ENCODE data around the gene LGALS3BP.
"Not testable (repeated sequence)": the region's sequence is repeated elsewhere in the genome, so short reads cannot be mapped to it uniquely, and the experiment has no call there.

Gene LGALS3BP

DNA sequence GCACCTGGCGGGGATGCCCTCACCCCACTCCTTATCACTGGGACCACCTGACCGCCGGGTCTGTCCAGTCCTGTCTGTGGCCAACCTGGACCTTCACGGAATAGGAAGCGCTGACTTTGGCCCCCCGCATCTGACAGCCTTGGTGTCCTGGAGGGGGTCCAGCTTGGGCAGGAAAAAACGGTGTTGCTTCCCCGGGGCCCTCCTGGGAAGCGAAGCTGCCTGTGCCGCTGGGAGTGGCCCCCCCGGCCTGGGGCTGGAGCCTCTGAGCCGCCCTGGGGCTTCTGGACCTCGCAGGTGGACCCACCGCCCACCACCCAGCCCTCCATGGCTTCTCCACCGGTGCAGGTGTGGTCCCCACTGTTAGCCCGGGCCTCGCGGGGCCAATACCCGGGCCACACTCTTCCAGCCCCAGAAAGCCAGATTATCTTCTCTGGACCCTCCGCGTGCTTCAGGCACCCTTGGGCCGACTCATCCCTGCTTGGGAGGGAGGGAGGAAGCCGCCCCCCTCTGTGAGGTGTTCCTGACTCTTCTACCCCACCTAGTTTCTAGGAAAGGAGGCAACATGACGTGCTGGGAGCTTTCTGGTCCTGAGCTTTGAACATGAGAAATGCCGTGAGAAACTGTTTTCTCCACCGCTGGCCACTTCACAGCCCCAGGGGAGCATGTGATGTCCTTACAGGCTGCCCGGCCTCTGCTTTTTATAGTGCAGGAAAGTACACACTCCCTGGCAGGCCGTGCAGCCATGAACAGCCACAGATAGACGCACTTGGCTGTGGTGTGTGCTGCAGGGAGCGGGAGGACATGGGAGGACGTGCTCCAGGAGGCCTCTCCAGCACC is 45.4 kb upstream of the LGALS3BP start:
- no peak for TF ChIP-seq CTCF (IDR thresholded peaks at IDR 0.05; ENCODE audit: control insufficient read depth, extremely low read depth, insufficient read depth)
- H3K4me3 ChIP-seq (ENCODE audit: low read depth, low read length) = no peak overlapping the region
- no peak for DNase-seq (ENCODE audit: low read depth)

- no peak for DNase-seq (ENCODE audit: low read depth)
- H3K4me3 ChIP-seq (ENCODE audit: low read depth, low read length) = no peak within 1 kb of the TSS
- TF ChIP-seq CTCF (IDR thresholded peaks at IDR 0.05; ENCODE audit: control insufficient read depth, extremely low read depth, insufficient read depth) = no peak
These were observed 44.4 kb upstream of the LGALS3BP start, which contains the start of gene C1QTNF1 for GRCh38 chr17:79023886-79024771. TSS of gene C1QTNF1 (plus strand) at chr17:79024169. CDS start at chr17:79043969, 19,800 bp downstream.

DNA sequence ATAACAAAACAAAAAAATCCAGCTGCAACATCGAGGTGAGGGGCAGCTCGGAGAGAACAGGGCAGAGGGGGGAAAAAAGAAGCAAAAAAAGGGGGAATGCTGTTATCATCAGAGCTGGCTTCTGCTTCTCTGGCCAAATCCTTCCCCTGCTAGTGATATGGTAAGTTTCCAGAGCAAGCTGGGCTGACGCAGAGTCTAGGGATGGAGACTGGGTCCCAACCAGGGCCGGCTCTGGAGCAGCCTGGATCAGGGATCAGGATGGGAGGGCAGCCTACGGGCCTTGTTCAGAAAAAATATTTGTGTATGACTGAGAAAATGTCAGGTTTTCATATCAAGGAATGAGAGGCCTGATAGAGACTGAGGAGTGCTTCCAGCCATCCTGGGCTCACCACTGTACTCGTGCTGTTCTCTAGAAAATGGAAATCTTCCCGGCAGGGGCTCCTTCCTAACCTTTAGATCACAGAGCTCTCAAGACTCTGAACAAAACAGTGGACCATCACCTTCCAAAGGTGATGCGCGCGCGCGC is 43.5 kb upstream of the LGALS3BP start:
- no peak for TF ChIP-seq CTCF (IDR thresholded peaks at IDR 0.05; ENCODE audit: control insufficient read depth, extremely low read depth, insufficient read depth)
- no peak overlapping the region for H3K4me3 ChIP-seq (ENCODE audit: low read depth, low read length)
- no peak for DNase-seq (ENCODE audit: low read depth)

DNA sequence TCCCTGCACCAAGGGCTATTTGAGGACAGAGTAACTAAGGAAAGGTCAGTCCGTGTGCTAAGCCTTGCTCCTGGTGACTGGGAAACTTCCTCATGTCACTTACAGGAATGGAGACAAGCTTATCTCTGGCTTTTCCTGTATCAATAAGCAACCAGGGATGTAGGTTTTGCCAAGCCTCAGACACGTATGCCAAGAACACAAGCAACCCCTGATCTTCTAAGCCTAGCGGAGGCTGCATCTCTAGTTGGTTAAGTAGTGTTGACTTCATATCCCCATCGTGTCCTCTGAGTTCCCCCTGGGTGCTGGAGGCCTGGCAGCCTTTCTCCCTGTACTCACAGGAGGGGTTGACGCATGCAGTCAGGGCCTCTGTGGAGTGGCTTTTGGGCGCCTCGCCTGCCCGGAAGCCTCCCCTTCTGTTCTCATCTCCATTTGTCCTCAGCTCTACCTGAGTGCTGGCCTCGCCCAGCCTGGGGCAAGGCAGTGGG is 42.8 kb upstream of the LGALS3BP start:
- no peak for DNase-seq (ENCODE audit: low read depth)
- no peak overlapping the region for H3K4me3 ChIP-seq (ENCODE audit: low read depth, low read length)
- no peak for TF ChIP-seq CTCF (IDR thresholded peaks at IDR 0.05; ENCODE audit: control insufficient read depth, extremely low read depth, insufficient read depth)

GRCh38 chr17:79021929-79022328 is 42.2 kb upstream of the LGALS3BP start:
- H3K4me3 ChIP-seq (ENCODE audit: low read depth, low read length); DNase-seq (ENCODE audit: low read depth): not testable (repeated sequence)

- DNase-seq (ENCODE audit: low read depth) = no peak
- no peak for TF ChIP-seq CTCF (IDR thresholded peaks at IDR 0.05; ENCODE audit: control insufficient read depth, extremely low read depth, insufficient read depth)
- H3K4me3 ChIP-seq (ENCODE audit: low read depth, low read length) = no peak overlapping the region
These were observed 41.0 kb upstream of the LGALS3BP start for GRCh38 chr17:79020631-79021301.

All from LNCaP clone FGC (cell line).